Inferior parietal cortex (tissue), 1 donor: ENCODE data around the gene WARS2.

Experiments
- DNase-seq: peaks from one replicate; pipeline ENCODE4 v3.0.0-alpha.2; 2016; ENCODE audit errors: extremely low spot score

Gene WARS2

DNA sequence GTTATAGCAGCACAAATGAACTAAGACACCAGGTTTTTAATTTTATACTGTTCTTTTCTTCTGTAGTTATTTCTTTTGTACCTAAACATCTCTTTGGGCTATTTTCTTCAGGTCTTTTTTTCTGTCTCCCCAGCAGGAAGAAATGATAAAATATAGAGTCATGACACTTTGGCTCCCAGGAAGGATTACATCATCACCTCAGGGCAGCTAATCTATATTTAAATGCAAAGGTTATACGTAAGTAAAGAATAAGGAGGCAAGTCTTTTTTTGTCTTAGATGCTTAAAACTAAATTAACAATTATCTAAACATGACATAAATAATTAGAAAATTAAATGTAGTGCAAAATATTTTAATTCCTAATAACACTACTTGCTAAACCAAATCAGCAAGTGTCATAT lies 57.0 kb downstream of the WARS2 start:
- DNase-seq, result no peak

DNA sequence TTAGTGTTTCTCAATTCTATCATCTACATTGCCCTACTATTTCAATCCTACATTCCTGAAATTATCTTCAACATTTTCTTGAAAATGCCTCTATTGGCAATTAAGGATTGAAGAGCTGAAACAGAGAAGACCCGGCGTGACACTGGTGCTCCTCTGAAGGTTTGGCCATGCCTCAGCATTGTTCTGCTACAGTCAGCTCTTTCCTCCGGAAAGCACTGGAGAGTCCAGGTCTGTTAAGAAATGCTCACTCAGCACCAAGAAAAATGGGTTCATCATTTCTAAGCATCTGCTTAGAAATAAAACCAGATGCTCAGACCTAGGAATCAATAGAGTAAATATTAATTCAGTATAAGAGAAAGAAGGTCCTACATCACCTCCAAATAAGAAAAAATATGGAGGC lies 58.8 kb downstream of the WARS2 start:
- DNase-seq, result no peak

DNA sequence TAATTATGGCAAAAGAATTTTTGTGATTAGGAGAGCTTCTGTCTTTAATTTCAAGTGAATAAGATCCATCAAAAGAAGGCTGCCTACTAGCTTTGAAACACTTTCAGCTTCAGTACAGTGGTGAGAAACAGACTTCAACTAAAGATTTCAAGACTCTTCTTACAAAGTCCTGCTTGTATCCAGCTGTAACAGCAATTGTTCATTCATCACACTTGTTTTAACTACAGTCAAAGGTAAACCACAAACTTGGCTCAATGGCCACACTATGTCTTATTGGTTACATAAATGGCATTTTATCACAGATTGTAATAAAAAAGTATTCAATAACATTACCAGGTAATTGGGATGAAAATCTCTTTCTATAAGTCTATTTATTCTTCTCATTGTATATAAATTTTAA lies 59.2 kb downstream of the WARS2 start:
- no peak for DNase-seq

DNA sequence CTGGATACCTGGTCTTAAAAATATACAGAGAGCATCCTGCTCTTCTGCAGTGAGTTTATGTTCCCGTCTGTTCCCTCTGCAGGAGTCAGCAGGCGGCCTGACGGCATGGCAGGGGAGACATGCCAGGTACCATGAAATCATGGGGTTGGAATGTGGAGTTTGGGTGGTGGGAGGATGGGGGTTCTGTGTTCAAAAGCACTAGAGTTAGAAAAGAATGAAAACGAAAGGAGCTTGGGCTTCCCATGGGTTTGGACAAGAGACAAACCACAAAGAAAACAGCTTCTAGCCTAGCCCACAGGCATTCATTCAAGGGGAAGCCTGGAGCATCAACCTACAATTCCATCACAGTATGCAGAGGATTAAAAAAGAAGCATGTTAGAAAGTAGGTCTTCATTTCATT lies 59.9 kb downstream of the WARS2 start:
- DNase-seq, result no peak

DNA sequence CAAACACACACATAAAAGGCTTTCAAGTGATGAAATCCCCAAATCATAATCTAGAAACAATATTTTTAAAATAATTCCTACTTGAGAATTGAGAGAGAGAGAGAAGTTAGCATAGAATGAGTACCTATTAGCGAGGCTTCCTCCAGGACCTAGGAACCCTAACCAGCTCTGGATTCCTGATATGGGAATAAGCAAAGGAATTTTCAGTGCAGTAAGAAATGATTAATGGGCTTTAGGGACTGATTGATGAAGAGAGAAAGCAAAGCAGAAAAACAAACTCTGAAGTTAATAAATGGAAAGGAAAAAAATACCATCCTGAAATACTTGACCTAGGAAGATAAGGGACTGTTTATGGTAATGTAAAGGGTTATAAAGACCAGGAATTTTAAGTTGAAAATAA lies 60.6 kb downstream of the WARS2 start:
- no peak for DNase-seq

DNA sequence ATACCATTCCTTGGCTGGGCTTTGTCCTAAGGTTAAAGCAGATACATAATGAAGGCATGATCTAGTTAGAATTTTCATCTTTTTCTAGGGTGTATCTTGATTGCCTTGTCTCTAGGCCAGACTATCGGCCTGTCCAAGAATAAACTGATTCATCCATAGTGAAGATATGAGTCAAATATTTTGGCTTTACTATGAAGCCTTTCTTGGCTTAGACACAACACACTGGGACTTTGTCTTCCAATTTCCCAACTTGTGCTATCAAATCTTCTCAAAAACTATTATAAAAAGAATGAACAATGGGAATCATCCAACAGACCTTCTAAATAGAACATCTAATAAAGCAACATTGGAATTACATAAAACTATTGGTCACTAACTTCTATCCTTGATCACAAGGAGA lies 64.8 kb downstream of the WARS2 start:
- no peak for DNase-seq

DNA sequence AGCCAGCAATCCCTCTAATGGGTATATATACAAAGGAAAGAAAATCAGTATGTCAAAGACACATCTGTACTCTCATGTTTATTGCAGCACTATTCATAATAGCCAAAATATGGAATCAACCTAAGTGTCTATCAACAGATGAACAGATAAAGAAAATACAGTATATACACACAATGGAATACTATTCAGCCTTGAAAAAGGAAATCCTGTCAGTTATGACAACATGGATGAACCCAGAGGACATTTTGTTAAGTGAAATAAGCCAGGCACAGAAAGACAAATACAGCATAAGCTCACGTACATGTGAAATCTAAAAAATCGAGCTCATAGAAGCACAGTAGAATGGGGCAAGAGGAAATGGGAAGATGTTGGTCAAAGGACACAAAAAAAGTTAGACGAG lies 69.1 kb downstream of the WARS2 start:
- DNase-seq, result no peak

DNA sequence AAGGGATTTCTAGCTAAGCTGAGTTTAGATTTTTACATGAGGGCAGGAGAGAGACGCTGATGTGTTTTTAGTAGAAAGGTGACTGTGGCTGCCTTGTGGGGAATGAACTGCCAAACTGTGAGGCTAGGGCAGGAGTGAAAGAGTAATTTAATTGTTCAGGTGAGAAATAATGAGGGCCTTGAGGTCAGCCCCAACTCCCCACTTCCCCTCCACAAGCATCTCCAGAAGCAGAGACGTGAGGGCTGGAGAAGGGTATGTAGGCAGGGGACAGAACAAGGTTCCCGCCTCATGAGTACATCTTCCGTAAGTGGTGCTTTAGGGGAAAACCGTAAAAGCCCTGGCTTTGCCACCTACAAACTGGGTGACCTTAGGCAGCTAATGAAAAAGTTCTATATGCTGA lies 70.8 kb downstream of the WARS2 start:
- no peak for DNase-seq

DNA sequence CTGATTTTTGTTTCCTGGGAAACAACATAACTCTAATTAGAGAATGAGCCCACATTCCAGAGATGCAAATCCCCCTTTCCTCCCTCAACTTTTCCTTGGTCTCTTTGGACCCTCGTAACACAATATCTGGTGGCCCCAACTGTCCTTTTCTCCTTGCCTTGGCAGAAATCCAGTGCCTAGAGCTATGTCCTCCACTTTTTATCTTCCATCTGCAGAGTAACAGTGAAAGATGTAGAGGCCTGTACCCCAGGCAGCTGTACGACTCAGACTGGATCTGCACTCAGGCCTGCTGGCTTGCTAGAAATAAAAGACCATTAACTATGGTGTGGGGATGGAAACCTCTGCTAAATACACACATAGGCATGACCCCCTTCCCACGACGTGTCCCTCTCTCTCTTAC lies 72.0 kb downstream of the WARS2 start:
- DNase-seq, result no peak

DNA sequence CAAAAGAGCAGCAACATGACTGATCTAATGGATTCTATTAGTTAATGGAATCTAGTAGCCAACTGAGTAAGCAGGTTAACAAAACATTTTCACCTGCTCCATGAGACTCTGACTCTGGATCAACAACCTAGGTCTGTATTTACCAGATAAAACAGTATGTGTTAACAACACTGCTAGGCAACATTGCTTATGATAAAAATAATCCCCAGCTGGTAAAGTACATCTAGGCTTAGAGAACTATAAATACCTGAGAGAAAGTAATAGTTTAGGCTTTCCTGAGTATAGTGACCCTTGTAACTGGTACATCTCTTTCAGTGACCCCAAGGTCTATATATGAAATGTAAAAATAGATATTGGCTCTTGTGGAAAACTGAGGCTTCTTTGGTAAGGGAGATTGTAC lies 78.8 kb downstream of the WARS2 start:
- no peak for DNase-seq

DNA sequence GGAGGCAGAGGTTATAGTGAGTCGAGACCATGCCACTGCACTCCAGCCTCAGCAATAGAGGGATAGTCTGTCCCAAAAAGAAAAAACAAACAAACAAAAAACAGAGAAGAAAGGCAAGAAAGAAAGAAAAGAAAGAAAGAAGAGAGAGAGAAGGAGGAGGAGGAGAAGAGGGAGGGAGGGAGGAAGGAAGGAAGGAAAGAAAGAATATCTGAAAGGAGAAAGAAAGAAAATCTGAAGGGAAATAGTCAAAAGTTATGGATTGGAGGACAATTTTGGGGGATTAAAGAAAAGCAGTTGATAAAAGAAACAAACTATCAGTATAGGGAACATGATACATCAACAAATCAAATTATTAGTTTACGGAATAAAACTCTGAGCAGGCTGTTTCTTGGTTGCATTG lies 84.9 kb downstream of the WARS2 start:
- no peak for DNase-seq

DNA sequence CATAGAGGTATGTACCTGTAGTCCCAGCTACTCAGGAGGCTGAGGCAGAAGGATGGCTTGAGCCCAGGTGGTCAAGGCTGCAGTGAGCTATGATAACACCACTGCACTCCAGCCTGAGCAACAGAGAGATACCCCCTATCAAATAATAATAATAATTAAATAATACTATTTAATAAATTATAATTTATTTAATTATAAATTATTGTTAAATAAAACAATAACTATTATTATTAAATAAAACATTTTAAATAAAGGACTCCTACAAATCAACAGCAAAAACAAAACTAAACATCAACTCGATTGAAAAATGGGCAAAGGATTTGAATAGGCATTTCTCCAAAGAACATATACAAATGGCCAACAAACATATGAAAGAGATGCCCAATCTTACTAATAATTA lies 86.5 kb downstream of the WARS2 start:
- no peak for DNase-seq

DNA sequence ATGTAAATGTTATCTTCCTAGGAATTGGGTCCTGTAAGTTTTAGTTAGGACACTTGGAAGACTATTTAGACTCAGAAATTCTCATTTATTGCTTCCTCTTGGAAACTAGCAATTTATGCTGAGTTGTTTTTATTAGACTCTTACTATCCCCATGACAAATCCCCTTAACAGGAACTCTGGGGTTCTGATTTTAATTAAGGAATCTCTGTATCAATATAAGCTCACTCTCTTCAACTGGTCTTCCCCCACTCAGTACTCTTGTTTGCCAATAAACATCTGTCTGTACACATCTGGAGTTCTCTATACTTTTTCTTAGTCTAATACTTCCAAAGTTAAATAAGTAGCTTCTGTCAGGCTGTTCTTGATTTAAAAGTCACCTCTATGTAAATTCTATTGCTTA lies 88.2 kb downstream of the WARS2 start:
- no peak for DNase-seq

DNA sequence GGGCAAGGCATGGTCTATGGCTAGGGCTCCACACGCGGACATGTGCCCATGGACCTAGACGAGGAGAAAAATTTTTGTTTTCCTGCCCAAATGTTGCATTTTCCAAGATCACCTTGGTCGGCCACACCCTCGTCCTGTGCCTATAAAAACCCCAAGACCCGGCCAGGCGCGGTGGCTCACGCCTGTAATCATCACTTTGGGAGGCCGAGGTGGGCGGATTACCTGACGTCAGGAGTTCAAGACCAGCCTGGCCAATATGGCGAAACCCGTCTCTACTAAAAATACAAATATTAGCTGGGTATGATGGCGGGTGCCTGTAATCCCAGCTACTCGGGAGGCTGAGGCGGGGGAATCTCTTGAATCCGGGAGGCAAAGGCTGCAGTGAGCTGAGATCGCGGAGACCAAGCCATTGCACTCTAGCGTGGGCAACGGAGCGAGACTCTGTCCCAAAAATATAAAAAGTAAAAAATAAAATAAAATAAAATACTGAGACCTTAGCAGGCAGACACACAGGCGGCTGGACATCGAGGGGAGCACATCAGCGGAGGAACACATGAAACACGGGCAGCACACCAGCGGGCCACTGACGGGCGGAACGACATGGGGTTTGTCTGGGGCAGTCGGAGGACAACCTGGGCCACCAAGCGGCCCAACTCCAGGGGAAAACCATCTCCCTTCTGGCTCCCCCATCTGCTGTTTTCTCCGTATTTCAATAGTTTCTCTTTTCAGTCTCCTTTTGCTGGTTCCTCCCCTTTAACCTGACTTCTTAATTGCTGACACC lies 91.6 kb downstream of the WARS2 start:
- no peak for DNase-seq

DNA sequence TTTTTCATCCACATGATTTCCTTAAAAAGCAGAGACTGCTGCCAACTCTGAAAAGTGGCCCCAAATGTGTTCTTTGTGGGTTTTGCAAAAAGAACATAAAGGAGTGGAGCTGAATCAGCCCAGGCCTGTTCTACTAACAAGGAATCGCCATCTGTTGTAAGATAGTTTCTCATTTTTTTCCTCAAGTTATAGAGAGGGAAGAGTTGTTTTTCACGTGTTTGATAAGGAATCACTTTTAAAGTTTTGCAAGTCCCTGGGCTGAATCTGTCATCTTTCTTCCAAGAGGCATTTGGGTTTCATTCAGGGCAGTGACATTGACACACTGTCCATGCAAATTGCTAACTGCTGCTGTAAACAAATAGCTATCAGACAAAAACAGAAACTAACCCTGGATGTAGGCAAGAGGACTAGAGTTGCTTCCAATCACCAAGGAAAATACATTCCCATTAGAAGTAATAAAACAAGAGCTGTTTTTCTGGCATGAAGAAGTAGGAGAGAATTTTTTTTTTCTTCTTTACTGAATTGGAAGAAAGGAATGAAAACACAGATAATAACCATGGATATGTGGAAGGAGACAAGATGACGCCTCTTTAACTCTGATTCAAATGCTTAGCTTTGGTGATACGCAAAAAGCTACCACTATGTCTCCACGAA lies 93.5 kb downstream of the WARS2 start:
- DNase-seq, result peak; percentile 25

DNA sequence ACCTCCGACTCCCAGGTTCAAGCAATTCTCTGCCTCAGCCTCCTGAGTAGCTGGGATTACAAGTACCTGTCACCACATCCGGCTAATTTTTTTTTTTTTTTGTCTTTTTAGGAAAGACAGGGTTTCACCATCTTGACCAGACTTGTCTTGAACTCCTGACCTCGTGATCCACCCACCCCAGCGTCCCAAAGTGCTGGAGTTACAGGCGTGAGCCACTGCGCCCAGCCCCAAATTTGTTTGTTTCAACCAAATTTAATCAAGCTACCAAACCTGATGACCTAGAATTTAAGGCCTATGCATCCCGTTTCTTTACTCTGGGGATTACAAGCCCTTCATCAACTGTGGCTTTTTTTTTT lies 94.0 kb downstream of the WARS2 start:
- no peak for DNase-seq

DNA sequence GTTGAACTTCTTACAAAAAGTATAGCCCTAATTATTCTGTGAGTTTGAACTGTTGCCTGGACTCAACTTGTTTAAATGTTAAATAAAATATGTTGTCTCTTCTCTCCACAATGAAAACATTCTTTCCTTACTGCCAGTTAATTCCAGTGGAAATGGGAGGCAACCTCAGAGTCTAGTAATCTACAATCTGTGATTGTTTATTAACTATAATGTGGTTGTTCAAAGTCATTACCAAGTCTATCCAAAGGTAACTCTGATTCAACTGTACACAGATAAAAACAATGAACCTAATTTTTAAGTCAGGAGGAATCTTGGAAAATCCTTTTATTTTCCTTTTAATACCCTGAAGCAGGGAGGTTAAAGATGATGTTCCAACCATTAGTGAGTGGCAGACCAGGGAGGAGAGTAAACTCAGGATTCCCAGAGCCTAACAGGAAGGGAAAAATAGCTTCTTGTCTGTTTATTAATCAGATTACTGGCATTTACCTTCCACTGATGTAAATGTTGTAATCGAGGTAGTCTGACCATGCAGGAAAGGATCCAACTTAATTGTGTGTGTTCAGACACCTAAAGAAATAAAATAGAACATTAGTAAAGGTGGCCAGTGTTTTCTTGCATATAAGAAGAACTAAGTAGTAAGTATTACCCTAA lies 95.2 kb downstream of the WARS2 start:
- no peak for DNase-seq

DNA sequence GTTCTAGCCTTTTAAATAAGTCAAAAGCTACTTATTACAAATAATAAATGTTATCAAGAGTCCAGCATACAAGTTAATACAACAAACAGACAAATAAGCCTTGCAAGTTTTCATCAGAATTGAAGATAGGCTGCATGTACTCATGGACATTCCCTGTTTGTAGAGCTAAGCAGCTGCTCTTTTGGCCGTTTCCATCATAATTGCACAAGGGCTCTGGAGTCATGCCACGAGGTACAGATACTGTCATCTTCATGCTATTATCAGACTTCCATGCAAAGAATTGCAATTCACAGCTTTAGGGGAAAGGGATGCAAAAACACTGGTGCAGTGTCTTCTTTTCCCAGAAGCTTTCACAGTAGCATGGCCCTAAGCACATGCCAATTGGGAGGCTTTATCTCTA lies 99.5 kb downstream of the WARS2 start:
- DNase-seq, result no peak

DNA sequence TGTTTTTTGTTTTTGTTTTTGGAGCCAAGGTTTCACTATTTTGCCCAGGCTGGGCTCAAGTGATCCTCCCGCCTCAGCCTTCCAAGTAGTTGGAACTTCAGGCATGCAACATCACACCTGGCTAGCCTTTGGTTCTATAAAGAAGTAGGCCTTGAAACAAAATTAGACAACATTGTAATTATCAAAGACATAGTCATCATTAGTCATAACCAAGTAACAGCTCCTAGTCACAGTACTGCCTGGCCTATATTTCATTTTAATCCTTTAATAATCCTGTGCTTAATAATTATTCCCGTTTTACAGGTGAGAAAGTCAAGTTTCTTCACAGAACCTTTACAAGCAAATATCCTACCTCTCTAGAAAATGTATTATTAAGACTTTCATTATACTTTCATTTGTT lies 100.0 kb downstream of the WARS2 start:
- DNase-seq, result no peak

DNA sequence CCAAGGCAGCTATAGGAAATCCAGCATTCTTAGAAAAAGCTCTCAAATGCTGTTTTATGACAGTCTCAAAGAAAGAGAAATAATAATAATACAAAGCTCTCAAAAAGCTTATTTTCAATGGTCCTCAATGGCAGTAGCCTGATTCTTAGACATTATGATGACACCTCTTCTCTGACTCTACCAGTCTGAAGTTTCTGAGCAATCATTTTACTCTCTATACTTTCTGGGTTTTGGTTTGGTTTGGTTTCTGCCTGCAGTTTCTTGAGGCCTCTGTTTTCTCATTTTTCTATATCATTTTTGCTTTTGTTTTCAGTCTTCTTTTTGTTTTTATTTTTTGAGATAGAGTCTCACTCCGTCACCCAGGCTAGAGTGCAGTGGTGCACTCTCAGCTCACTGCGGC lies 102.1 kb downstream of the WARS2 start:
- no peak for DNase-seq

DNA sequence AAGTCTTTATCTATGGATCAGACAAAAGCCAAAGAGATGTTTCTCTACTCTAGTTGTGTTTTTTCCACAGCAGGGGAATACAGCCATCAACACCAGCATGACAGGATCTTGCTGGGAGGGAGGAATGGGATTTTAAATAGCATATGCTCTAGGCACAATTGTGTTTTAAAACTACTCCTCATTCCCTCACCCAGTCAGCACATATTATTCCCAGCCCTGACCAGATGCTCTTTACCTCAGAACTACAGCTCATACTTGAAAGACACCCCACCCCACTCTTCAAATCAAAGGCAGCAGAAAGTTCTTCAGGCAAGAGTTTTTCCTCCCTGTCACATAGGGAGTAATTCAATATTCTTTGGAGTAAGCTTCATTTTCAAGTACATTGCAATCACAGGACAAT lies 106.1 kb downstream of the WARS2 start:
- DNase-seq, result no peak

DNA sequence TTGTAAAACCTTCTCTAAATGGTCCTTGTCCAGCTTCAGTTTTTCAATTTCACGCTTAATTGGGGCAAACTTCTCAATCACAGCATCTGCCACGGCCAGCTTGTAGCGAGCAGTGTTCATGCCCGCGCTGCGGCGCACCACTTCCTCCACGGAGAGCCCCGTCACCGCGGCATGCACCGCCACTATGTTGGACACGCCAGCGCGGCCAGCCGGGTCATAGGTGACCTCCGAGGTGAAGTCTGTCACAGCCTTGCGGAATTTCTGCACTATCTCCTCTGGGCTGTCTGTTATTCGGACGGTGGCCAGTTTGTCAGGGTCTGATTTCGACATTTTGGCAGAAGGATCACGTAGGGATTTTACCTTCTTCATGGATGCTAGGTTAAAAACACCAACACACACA lies 107.5 kb downstream of the WARS2 start:
- DNase-seq, result no peak

DNA sequence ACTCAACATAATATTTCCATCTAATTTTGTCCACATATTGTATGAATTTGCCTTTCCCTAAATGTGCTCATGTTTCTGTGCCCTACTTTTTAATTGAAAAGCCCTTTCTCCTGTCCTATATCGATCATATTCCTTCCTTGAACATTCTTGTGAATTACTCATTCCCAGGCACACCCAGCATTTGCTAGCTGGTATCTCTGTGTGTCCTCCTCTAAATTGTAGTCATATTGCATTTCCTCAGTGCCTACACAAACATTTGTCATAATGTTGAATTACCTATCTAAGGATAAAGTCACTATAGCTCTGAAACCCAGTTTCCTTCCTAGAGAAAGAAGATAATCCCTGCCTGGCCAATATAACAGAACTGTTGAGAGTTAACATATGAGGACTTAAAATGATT lies 112.7 kb downstream of the WARS2 start:
- DNase-seq, result no peak
